ENCODE data around the gene TRIM66. TPM values are rescaled to one million over a fixed set of nuclear protein-coding genes. Genes with fewer than 3 reads are reported as not detected.

The TRIM66 gene
- total RNA-seq, 1 experiment from 2014 or later: 2.1 TPM

GRCh38 chr11:8715501-8715900 lies 33.0 kb upstream of the TRIM66 start:
- no peak for DNase-seq
- Histone ChIP-seq H3K79me2 (ENCODE audit: insufficient read depth, low read length) (no peaks in the 10 kb centered on the region), H3K56ac (ENCODE audit: insufficient read length, low read depth, low read length) (no peak overlapping the region), H3K18ac (ENCODE audit: insufficient read length, low read depth, low read length) (no peak overlapping the region), H3K79me1 (ENCODE audit: insufficient read depth, low read depth, low read length, poor library complexity, severe bottlenecking) (no peaks in the 10 kb centered on the region), H3K4ac (ENCODE audit: low read depth, low read length) (no peak overlapping the region), H2AK5ac (ENCODE audit: insufficient read length, low read length) (no peak overlapping the region), H3K23ac (ENCODE audit: insufficient read length, low read depth, low read length) (no peak overlapping the region), H2BK20ac (ENCODE audit: low read depth, low read length, poor library complexity, severe bottlenecking) (no peak overlapping the region), H3K4me1 (ENCODE audit: insufficient read depth, low read length) (no peaks in the 10 kb centered on the region), H3K23me2 (ENCODE audit: insufficient read length, low read depth, low read length, poor library complexity, severe bottlenecking) (no peaks in the 10 kb centered on the region), H3K27ac (ENCODE audit: insufficient read length, low read depth, low read length) (no peak overlapping the region), H3K14ac (ENCODE audit: insufficient read depth, low read length) (no peak overlapping the region; the same call in 1 of the 2 replicates), H2AFZ (ENCODE audit: low read length) (no peak overlapping the region), H2BK5ac (ENCODE audit: insufficient read length, low read length) (no peak overlapping the region), H2BK15ac (ENCODE audit: low read depth, low read length) (no peak overlapping the region), H3K27me3 (ENCODE audit: insufficient read depth, low read length) (no peaks in the 10 kb centered on the region), H4K20me1 (ENCODE audit: control insufficient read depth, insufficient read depth, insufficient read length) (no peaks in the 10 kb centered on the region), H3T11ph (ENCODE audit: low read length) (no peak overlapping the region), H4K5ac (ENCODE audit: insufficient read length, low read depth, low read length) (no peak overlapping the region), H4K8ac (replicated peaks; ENCODE audit: insufficient read length, low read depth, low read length) (no peak overlapping the region), H4K91ac (ENCODE audit: insufficient read length, low read depth, low read length) (no peak overlapping the region), H2BK12ac (ENCODE audit: insufficient read length, low read depth, low read length) (no peak overlapping the region), H2BK120ac (ENCODE audit: low read depth, low read length, poor library complexity, severe bottlenecking) (no peak overlapping the region), H3K4me2 (ENCODE audit: insufficient read depth, insufficient read length, low read length) (no peak overlapping the region), H3K9ac (ENCODE audit: extremely low read depth, insufficient read length, low read length) (no peak overlapping the region), H3K9me3 (ENCODE audit: control insufficient read depth, low read depth, low read length) (no peaks in the 10 kb centered on the region)
- H3K9me3 Mint-ChIP-seq: no peaks in the 10 kb centered on the region; a peak in 1 of 5 replicates
- no peak overlapping the region for H3K4me3 Mint-ChIP-seq
- H3K4me1 Mint-ChIP-seq: peaks cover 24 to 27% of the 10 kb centered on the region in 2 experiments
- no peaks in the 10 kb centered on the region; the same call in 1 of the 2 replicates for H3K27me3 Mint-ChIP-seq (ENCODE audit: low read depth)
- peaks cover 0 to 14% (median 10%) of the 10 kb centered on the region in 3 experiments; a peak in 5 of 7 replicates for H3K36me3 Mint-ChIP-seq (ENCODE audit: insufficient read depth in 1 of 3, low read depth in 3 of 3)
- H3K27ac Mint-ChIP-seq: peak overlapping the region in 1 of 3 experiments; percentile 22; a peak in 2 of 7 replicates
- no CpG with 5 or more reads among the region's 15 CpGs for WGBS (ENCODE audit: extremely low coverage, insufficient read length, low lambda C conversion rate)
- no peak for TF ChIP-seq CTCF (conservative IDR thresholded peaks at IDR 0.05)
